K562 treated with DMSO at 1 percent for 4 hours (cell line): ENCODE data around the gene TSKS. TPM values are rescaled to one million over a fixed set of nuclear protein-coding genes. Genes with fewer than 3 reads are reported as not detected.

Experiments used
- total RNA-seq: library from RNA; unstranded; fragments of 300-600 nt; gene quantifications from 2 replicates; pipeline ENCODE4 v1.2.3, GENCODE V29; 2022; ENCODE audit not compliant: insufficient read depth

Gene TSKS
- total RNA-seq: 0.90 and 5.6 TPM in 2 replicates

DNA sequence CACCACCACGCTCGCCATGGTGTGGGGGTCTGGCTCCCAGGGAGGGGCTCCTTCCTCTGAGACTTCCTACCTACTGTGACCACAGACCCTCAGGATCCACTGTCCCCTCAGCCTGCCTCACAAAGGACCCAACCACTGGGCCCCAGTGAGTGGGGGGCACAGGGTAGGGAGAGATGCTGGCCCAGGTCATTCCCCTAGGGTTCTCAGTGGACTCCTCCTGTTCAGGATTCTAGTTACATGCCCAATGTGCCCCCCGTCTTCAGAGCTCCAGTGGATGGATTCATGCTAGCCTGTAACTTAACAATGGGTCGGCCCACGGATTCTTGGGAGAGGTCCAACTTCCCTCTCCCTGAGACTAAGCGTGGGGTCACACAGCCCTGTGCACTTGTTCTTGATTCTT, at the start of gene TSKS:
Gene TSKS (minus strand): TSS at position 77 of the 400 bp plus-strand sequence. CDS start 59 bp downstream, at position 18.

DNA sequence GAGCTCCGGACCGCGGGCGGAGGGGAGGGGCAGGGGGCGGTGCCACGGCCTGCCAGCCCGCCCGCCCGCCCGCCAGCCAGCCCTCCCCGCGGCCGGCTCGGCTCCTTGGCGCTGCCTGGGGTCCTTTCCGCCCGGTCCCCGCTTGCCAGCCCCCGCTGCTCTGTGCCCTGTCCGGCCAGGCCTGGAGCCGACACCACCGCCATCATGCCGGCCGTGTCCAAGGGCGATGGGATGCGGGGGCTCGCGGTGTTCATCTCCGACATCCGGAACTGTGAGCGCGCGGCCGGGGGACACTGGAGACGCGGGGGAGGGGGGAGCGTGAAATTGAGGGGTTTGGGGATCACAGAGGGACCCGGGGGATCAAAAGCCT, 3.8 kb upstream of the TSKS start, which contains the start of gene AP2A1:
Gene AP2A1 (plus strand): TSS at position 72 of the 370 bp plus-strand sequence. CDS start 133 bp downstream, at position 205.

DNA sequence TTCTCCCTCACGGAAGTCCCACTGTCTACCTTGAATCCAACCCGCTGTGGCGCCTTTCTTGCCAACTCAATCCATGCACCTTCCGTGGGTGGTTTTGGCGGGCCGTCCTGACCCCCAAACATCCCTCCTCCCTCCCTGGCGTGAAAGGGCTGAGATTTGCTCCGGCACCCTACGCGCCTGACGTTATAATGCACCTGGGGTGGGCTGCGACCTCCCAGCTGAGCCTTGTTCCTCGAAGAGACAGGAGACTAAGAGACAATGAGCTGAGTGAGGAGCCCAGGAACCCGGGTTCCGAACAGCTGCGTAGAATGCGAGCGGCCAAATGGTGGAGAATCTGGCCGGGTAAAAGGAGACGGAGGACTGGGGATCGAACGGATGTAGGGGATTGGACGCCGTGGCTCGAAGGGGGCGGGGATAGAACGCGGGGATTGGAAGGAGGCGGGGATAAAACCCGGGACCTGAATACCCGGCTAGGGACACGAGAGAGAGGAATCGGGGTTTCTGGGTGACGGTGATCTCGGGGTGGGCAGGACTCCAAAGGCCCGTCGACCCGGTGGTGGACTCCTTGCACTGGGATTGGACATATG, 72.4 kb downstream of the TSKS start, which contains the start of gene CPT1C:
Gene CPT1C (plus strand): TSS at position 461 of the 587 bp plus-strand sequence. CDS start 1,137 bp downstream, outside the sequence.

Other genes with a start within 250 kb of the TSKS start
- gene RCN3, start 235.3 kb downstream of the TSKS start, total RNA-seq: 6.0 and 10.4 TPM in 2 replicates
- gene NOSIP, start 182.8 kb downstream of the TSKS start, total RNA-seq: 307 and 345 TPM in 2 replicates
- gene PRRG2, start 182.0 kb downstream of the TSKS start, total RNA-seq: 0.84 TPM in 1 of 2 replicates, not detected in the other
- 9.5 and 10.7 TPM in 2 replicates for gene PRR12, start 172.1 kb downstream of the TSKS start, total RNA-seq
- gene RRAS, start 123.2 kb downstream of the TSKS start, total RNA-seq: 12.7 and 23.1 TPM in 2 replicates
- gene SCAF1, start 121.1 kb downstream of the TSKS start, total RNA-seq: 40.7 and 59.9 TPM in 2 replicates
- 84.6 and 91.3 TPM in 2 replicates for gene IRF3, start 97.4 kb downstream of the TSKS start, total RNA-seq
- gene BCL2L12, start 97.4 kb downstream of the TSKS start, total RNA-seq: 215 and 249 TPM in 2 replicates
- gene PRMT1, start 86.0 kb downstream of the TSKS start, total RNA-seq: 202 and 231 TPM in 2 replicates
- 9.8 and 16.9 TPM in 2 replicates for gene ADM5, start 73.7 kb downstream of the TSKS start, total RNA-seq
- gene CPT1C, start 72.2 kb downstream of the TSKS start, total RNA-seq: 2.4 and 5.5 TPM in 2 replicates
- 115 and 120 TPM in 2 replicates for gene AP2A1, start 3.7 kb upstream of the TSKS start, total RNA-seq
- 6.1 and 8.6 TPM in 2 replicates for gene FUZ, start 50.0 kb upstream of the TSKS start, total RNA-seq
- 69.4 and 83.8 TPM in 2 replicates for gene MED25, start 55.0 kb upstream of the TSKS start, total RNA-seq
- 179 and 225 TPM in 2 replicates for gene PTOV1, start 87.9 kb upstream of the TSKS start, total RNA-seq
- 40.0 and 53.0 TPM in 2 replicates for gene PNKP, start 104.3 kb upstream of the TSKS start, total RNA-seq
- 57.2 and 59.0 TPM in 2 replicates for gene AKT1S1, start 114.0 kb upstream of the TSKS start, total RNA-seq
- gene TBC1D17, start 114.4 kb upstream of the TSKS start, total RNA-seq: 12.7 and 15.4 TPM in 2 replicates
- 0.91 and 2.2 TPM in 2 replicates for gene IL4I1, start 133.6 kb upstream of the TSKS start, total RNA-seq
- 761 and 891 TPM in 2 replicates for gene ATF5, start 165.9 kb upstream of the TSKS start, total RNA-seq
- 53.4 and 64.9 TPM in 2 replicates for gene NUP62, start 166.2 kb upstream of the TSKS start, total RNA-seq
- not detected in 2 replicates for gene SIGLEC11, start 197.9 kb upstream of the TSKS start, total RNA-seq